A549 (cell line): ENCODE results near the gene INPP5K. TPM values are rescaled to one million over a fixed set of nuclear protein-coding genes. Genes with fewer than 3 reads are reported as not detected.

Experiments used
- ATAC-seq, 2 experiments: fragments of 200-7000 bp in 1 of 2; fragments of >200 bp in 1 of 2; cut with Nextera tagmentation in 1 of 2; cut with Tn5 transposase in 1 of 2; 3 replicates each; pipeline versions ENCODE4 v1.8.0 to v1.9.1; 2018 to 2020; ENCODE audit warnings: mild to moderate bottlenecking in 1 of 2, moderate library complexity in 1 of 2
- CTCF ChIA-PET: fragments of 300-600 bp; sonication (Branson Sonifier 250); formaldehyde crosslinking; extraction: SDS; loops from one replicate; lab custom pipeline; 2021; ENCODE audit warnings: antibody characterized with exemption, inconsistent platforms; lab: Yijun Ruan, JAX
- POLR2A ChIA-PET: fragments of 350-600 bp; formaldehyde crosslinking; extraction: SDS; loops from one replicate; lab custom pipeline; 2021; ENCODE audit warnings: antibody characterized with exemption, inconsistent platforms; lab: Yijun Ruan, JAX
- DNase-seq, 2 experiments: peaks; one replicate each; pipeline versions ENCODE4 v3.0.0 to v3.0.0-alpha.2; 2011 to 2016; ENCODE audit warnings: low read depth in 1 of 2, low spot score in 1 of 2
- FAIRE-seq: peaks from 2 replicates; lab custom pipeline; 2011; peaks lifted over from hg19 to GRCh38; lab: Jason Lieb, UNC
- H3K27ac ChIP-seq, 2 experiments: fragments of >200 bp; sonication (Bioruptor Twin); formaldehyde crosslinking; 3 replicates each; pipeline ENCODE4 v1.5.1; 2016 to 2017
- H3K4me1 ChIP-seq: fragments of >200 bp; sonication (Bioruptor Twin); formaldehyde crosslinking; 3 replicates; pipeline ENCODE4 v1.6.1; 2016
- H3K4me2 ChIP-seq: fragments of >200 bp; sonication (Bioruptor Twin); formaldehyde crosslinking; 3 replicates; pipeline ENCODE4 v1.6.1; 2016
- H3K4me3 ChIP-seq: fragments of >200 bp; sonication (Bioruptor Twin); formaldehyde crosslinking; 3 replicates; pipeline ENCODE4 v1.5.1; 2016
- H3K9me3 ChIP-seq: fragments of >200 bp; sonication (Bioruptor Twin); formaldehyde crosslinking; 3 replicates; pipeline ENCODE4 v1.6.1; 2016
- ATOH8 ChIP-seq: fragments of 250-450 bp; sonication (Bioruptor Pico); IDR thresholded peaks from 2 replicates; pipeline ENCODE4 v1.5.0; 2020; ENCODE audit warnings: low read depth, mild to moderate bottlenecking, moderate library complexity
- BCL3 ChIP-seq: fragments of >200 bp; sonication (Bioruptor Twin); formaldehyde crosslinking; IDR thresholded peaks from 3 replicates; pipeline ENCODE4 v1.6.1; 2016
- BHLHE40 ChIP-seq: IDR thresholded peaks from 2 replicates; pipeline ENCODE4 v1.6.1; 2012; ENCODE audit warnings: low read depth, low read length, inconsistent platforms
- CBX2 ChIP-seq: fragments of 200-600 bp; sonication (generic); IDR thresholded peaks from 2 replicates; pipeline ENCODE4 v1.6.1; 2016; ENCODE audit warnings: low read depth, mild to moderate bottlenecking, borderline replicate concordance
- CBX8 ChIP-seq: fragments of 200-600 bp; sonication (generic); IDR thresholded peaks from 2 replicates; pipeline ENCODE4 v1.6.1; 2016
- CHD2 ChIP-seq: fragments of 150-350 bp; IDR thresholded peaks from 2 replicates; pipeline ENCODE4 v1.6.1; 2014; ENCODE audit warnings: low read length; ENCODE audit not compliant: partially characterized antibody
- CTCF ChIP-seq: fragments of >200 bp; sonication (Bioruptor Twin); formaldehyde crosslinking; IDR thresholded peaks from 3 replicates; pipeline ENCODE4 v1.5.1; 2016
- E2F6 ChIP-seq: IDR thresholded peaks from 2 replicates; pipeline ENCODE4 v1.6.1; 2012; ENCODE audit warnings: low read depth, borderline replicate concordance
- EHF ChIP-seq: fragments of 250-450 bp; sonication (Bioruptor Pico); IDR thresholded peaks from 2 replicates; pipeline ENCODE4 v1.5.0; 2020; ENCODE audit warnings: mild to moderate bottlenecking
- EHMT2 ChIP-seq: fragments of 200-600 bp; sonication (generic); IDR thresholded peaks from 2 replicates; pipeline ENCODE4 v1.6.1; 2016; ENCODE audit warnings: antibody characterized with exemption, low read depth, mild to moderate bottlenecking, moderate library complexity
- FOSB ChIP-seq: fragments of 250-450 bp; sonication (Bioruptor Pico); IDR thresholded peaks from 2 replicates; pipeline ENCODE4 v1.5.0; 2020; ENCODE audit warnings: mild to moderate bottlenecking, moderate library complexity
- FOSL2 ChIP-seq, 2 experiments: fragments of 450-650 bp in 1 of 2; fragments of >200 bp in 1 of 2; sonication (Bioruptor Twin) in 1 of 2; formaldehyde crosslinking; IDR thresholded peaks; 2 replicates each; pipeline versions ENCODE4 v1.5.0 to v1.6.1; 2016 to 2020; ENCODE audit warnings: mild to moderate bottlenecking in 1 of 2, moderate library complexity in 1 of 2
- GATA3 ChIP-seq: IDR thresholded peaks from 2 replicates; pipeline ENCODE4 v1.6.1; 2012; ENCODE audit warnings: borderline replicate concordance
- HDAC2 ChIP-seq: fragments of 200-600 bp; sonication (generic); IDR thresholded peaks from 2 replicates; pipeline ENCODE4 v1.6.1; 2016
- HES2 ChIP-seq: fragments of >200 bp; sonication (Bioruptor Twin); formaldehyde crosslinking; IDR thresholded peaks from 2 replicates; pipeline ENCODE4 v1.6.1; 2016
- HEYL ChIP-seq: fragments of 250-450 bp; sonication (Bioruptor Pico); IDR thresholded peaks from 2 replicates; pipeline ENCODE4 v1.8.0; 2021; ENCODE audit warnings: mild to moderate bottlenecking, moderate library complexity
- HOXA7 ChIP-seq: fragments of 250-450 bp; sonication (Bioruptor Pico); IDR thresholded peaks from 2 replicates; pipeline ENCODE4 v1.5.0; 2020; ENCODE audit warnings: mild to moderate bottlenecking, moderate library complexity
- HOXB13 ChIP-seq: fragments of 250-450 bp; sonication (Bioruptor Pico); IDR thresholded peaks from 2 replicates; pipeline ENCODE4 v1.5.0; 2020; ENCODE audit warnings: low read depth, mild to moderate bottlenecking, moderate library complexity
- HOXB5 ChIP-seq: fragments of 250-450 bp; sonication (Bioruptor Pico); IDR thresholded peaks from 2 replicates; pipeline ENCODE4 v1.5.0; 2020; ENCODE audit warnings: mild to moderate bottlenecking, moderate library complexity
- JUNB ChIP-seq: fragments of >200 bp; sonication (Bioruptor Twin); formaldehyde crosslinking; IDR thresholded peaks from 2 replicates; pipeline ENCODE4 v1.6.1; 2016
- KDM1A ChIP-seq: fragments of 200-600 bp; sonication (generic); IDR thresholded peaks from 2 replicates; pipeline ENCODE4 v1.6.1; 2016; ENCODE audit warnings: low read depth, mild to moderate bottlenecking
- KDM5A ChIP-seq: fragments of 200-600 bp; sonication (generic); IDR thresholded peaks from 2 replicates; pipeline ENCODE4 v1.6.1; 2016; ENCODE audit warnings: antibody characterized with exemption, mild to moderate bottlenecking
- MAZ ChIP-seq: fragments of 150-350 bp; IDR thresholded peaks from 2 replicates; pipeline ENCODE4 v1.6.1; 2014; ENCODE audit warnings: antibody characterized with exemption, low read depth, low read length, borderline replicate concordance
- MYC ChIP-seq: IDR thresholded peaks from 2 replicates; pipeline ENCODE4 v1.6.1; 2012; ENCODE audit warnings: mild to moderate bottlenecking, inconsistent platforms, low read length, improper control_type of control experiment, borderline replicate concordance
- NFE2L2 ChIP-seq: fragments of 150-350 bp; conservative IDR thresholded peaks from 2 replicates; pipeline ENCODE4 v1.6.1; 2014; ENCODE audit warnings: low read length
- NR3C1 ChIP-seq: fragments of >200 bp; sonication (Bioruptor Twin); formaldehyde crosslinking; IDR thresholded peaks from 3 replicates; pipeline ENCODE4 v1.6.1; 2017
- PHF8 ChIP-seq: fragments of 200-600 bp; sonication (generic); IDR thresholded peaks from 2 replicates; pipeline ENCODE4 v1.6.1; 2016; ENCODE audit warnings: low read depth, mild to moderate bottlenecking, antibody characterized with exemption, moderate library complexity, borderline replicate concordance
- POLR2AphosphoS2 ChIP-seq: conservative IDR thresholded peaks from 2 replicates; pipeline ENCODE4 v1.6.1; 2012; ENCODE audit warnings: low read length, improper control_type of control experiment, inconsistent platforms
- RAD21 ChIP-seq, 2 experiments: fragments of >200 bp in 1 of 2; sonication (Bioruptor Twin) in 1 of 2; formaldehyde crosslinking in 1 of 2; IDR thresholded peaks in 1 of 2; conservative IDR thresholded peaks in 1 of 2; 2 replicates in 1 of 2; 3 replicates in 1 of 2; pipeline ENCODE4 v1.6.1; 2012 to 2018; ENCODE audit warnings: inconsistent platforms in 1 of 2
- RCOR1 ChIP-seq: fragments of 150-350 bp; IDR thresholded peaks from 2 replicates; pipeline ENCODE4 v1.6.1; 2014; ENCODE audit warnings: antibody characterized with exemption, low read length, low read depth
- RFX5 ChIP-seq: fragments of 450-650 bp; IDR thresholded peaks from 2 replicates; pipeline ENCODE4 v1.7.1; 2014; ENCODE audit warnings: antibody characterized with exemption, mild to moderate bottlenecking, moderate library complexity
- RNF2 ChIP-seq: fragments of 200-600 bp; sonication (generic); IDR thresholded peaks from 2 replicates; pipeline ENCODE4 v1.6.1; 2016; ENCODE audit warnings: low read depth, mild to moderate bottlenecking, antibody characterized with exemption, moderate library complexity, borderline replicate concordance
- SREBF2 ChIP-seq: fragments of 450-650 bp; IDR thresholded peaks from 2 replicates; pipeline ENCODE4 v1.6.1; 2014; ENCODE audit warnings: mild to moderate bottlenecking, moderate library complexity
- TFCP2L1 ChIP-seq: fragments of 250-450 bp; sonication (Bioruptor Pico); IDR thresholded peaks from 2 replicates; pipeline ENCODE4 v1.5.0; 2021; ENCODE audit warnings: mild to moderate bottlenecking
- ZC3H11A ChIP-seq: fragments of 450-650 bp; IDR thresholded peaks from 2 replicates; pipeline ENCODE4 v1.6.1; 2014; ENCODE audit warnings: antibody characterized with exemption, mild to moderate bottlenecking
- ZFP36 ChIP-seq: fragments of 450-650 bp; IDR thresholded peaks from 2 replicates; pipeline ENCODE4 v1.6.1; 2014; ENCODE audit warnings: borderline replicate concordance; ENCODE audit not compliant: partially characterized antibody
- ZNF302 ChIP-seq: fragments of 250-450 bp; sonication (Bioruptor Pico); IDR thresholded peaks from 2 replicates; pipeline ENCODE4 v1.9.0; 2021; ENCODE audit warnings: inconsistent platforms, mild to moderate bottlenecking, moderate library complexity
- ZSCAN20 ChIP-seq: fragments of 250-450 bp; sonication (Bioruptor Pico); IDR thresholded peaks from 2 replicates; pipeline ENCODE4 v1.8.0; 2022; ENCODE audit warnings: mild to moderate bottlenecking, moderate library complexity
- WGBS: methylation state at CpG from one replicate; pipeline ENCODE4 v1.1.6; 2017; ENCODE audit errors: missing lambda C conversion rate; 5-methylcytosine and 5-hydroxymethylcytosine counted together
- polyA plus RNA-seq, 4 experiments: library from polyadenylated mRNA; depleted of rRNA in 3 of 4; stranded (reverse); fragments of >200 nt; fragmentation: RNase III in 1 of 4; extraction: RNeasy Plus Mini Kit Qiagen cat#74134 plus additional on column Dnase treatment in 1 of 4; gene quantifications; 2 replicates in 3 of 4; 3 replicates in 1 of 4; pipeline ENCODE4 v1.2.3, GENCODE V29; 2011 to 2017

Gene INPP5K
- polyA plus RNA-seq, 2 of the 4 experiments (the other 2 are of a cell fraction): 24.3 to 30.8 TPM

GRCh38 chr17:1469231-1469852 is 47.1 kb downstream of the INPP5K start:
- Histone ChIP-seq H3K4me2 (no peak overlapping the region), H3K4me3 (no peak overlapping the region), H3K4me1 (no peaks in the 10 kb centered on the region), H3K9me3 (no peaks in the 10 kb centered on the region), H3K27ac (no peak overlapping the region)
- FAIRE-seq: peak; percentile 95
- ChIA-PET CTCF (interaction anchor here (1.0 kb wide), 2 partner anchors 46 to 104 kb away, joined by 3 read pairs; partner anchors contain the start of gene INPP5K), POLR2A (no interaction called here)
- 46% methylated on average over 28 of the region's 28 CpGs for WGBS
- DNase-seq: peak; percentile 93 to 97
- ATAC-seq: peak; percentile 72 to 88
- TF ChIP-seq RCOR1: peak; percentile 98
- no peak for TF ChIP-seq HES2
- TF ChIP-seq CBX8: no peak
- peak; percentile 61; the same call in 1 of the 2 replicates for TF ChIP-seq EHMT2
- TF ChIP-seq GATA3: no peak; the same call in 1 of the 2 replicates
- no peak for TF ChIP-seq CBX2
- TF ChIP-seq MYC: no peak
- TF ChIP-seq MAZ: peak; percentile 73; the same call in 1 of the 2 replicates
- no peak for TF ChIP-seq JUNB
- TF ChIP-seq FOSL2 (IDR thresholded peaks at IDR 0.05): no peak
- 0 out of 2 replicates have a peak, but pooled peaks have one; percentile 10 for TF ChIP-seq FOSL2 (CRISPR knock-in tag; IDR thresholded peaks at IDR 0.05)
- TF ChIP-seq HOXB13: no peak
- TF ChIP-seq SREBF2: no peak
- no peak for TF ChIP-seq ZNF302 (CRISPR knock-in tag)
- TF ChIP-seq KDM5A: no peak
- no peak for TF ChIP-seq HOXB5 (CRISPR knock-in tag)
- TF ChIP-seq HOXA7 (CRISPR knock-in tag): no peak
- TF ChIP-seq HEYL (CRISPR knock-in tag): no peak
- TF ChIP-seq NFE2L2: 0 out of 2 replicates have a peak, but pooled peaks have one; percentile 24
- no peak for TF ChIP-seq BHLHE40
- TF ChIP-seq FOSB (CRISPR knock-in tag): 0 out of 2 replicates have a peak, but pooled peaks have one; percentile 56
- peak; percentile 77 for TF ChIP-seq CHD2
- no peak for TF ChIP-seq PHF8
- TF ChIP-seq ZSCAN20 (CRISPR knock-in tag): no peak
- no peak for TF ChIP-seq BCL3
- TF ChIP-seq TFCP2L1 (CRISPR knock-in tag): no peak
- TF ChIP-seq ZFP36: no peak
- no peak for TF ChIP-seq RNF2
- TF ChIP-seq ATOH8 (CRISPR knock-in tag): no peak
- peak in 1 of 2 experiments; percentile 32; a peak in 1 of 5 replicates for TF ChIP-seq RAD21 (conservative IDR thresholded peaks at IDR 0.05 in 1 of 2, IDR thresholded peaks at IDR 0.05 in 1 of 2)
- peak; percentile 100 for TF ChIP-seq HDAC2
- TF ChIP-seq KDM1A: peak; percentile 98
- no peak for TF ChIP-seq CTCF
- no peak for TF ChIP-seq EHF (CRISPR knock-in tag)
- no peak for TF ChIP-seq POLR2AphosphoS2
- TF ChIP-seq NR3C1: no peak
- no peak for TF ChIP-seq ZC3H11A
- no peak for TF ChIP-seq E2F6
- no peak for TF ChIP-seq RFX5
